Transverse colon (tissue), 4 donors: ENCODE measurements around the gene THBS3. TPM values are rescaled to one million over a fixed set of nuclear protein-coding genes. Genes with fewer than 3 reads are reported as not detected.
A peak's percentile ranks its signal among the peaks of the same experiment; 100 is the strongest.

Experiments used
- DNase-seq: peaks from one replicate; pipeline ENCODE4 v3.0.0-alpha.2; 2019
- H3K27ac ChIP-seq, 4 donors: fragments of 200-600 bp; sonication (generic); 2 replicates each; pipeline ENCODE4 v1.5.1; 2016 to 2018; ENCODE audit warnings: inconsistent platforms in 4 of 4
- H3K27me3 ChIP-seq: fragments of 200-600 bp; sonication (generic); 2 replicates; pipeline ENCODE4 v1.5.1; 2017; ENCODE audit warnings: inconsistent platforms
- H3K36me3 ChIP-seq, 4 donors: fragments of 200-600 bp; sonication (generic); 2 replicates each; pipeline ENCODE4 v1.5.1; 2017 to 2019; ENCODE audit warnings: inconsistent platforms in 4 of 4
- H3K4me1 ChIP-seq, 4 donors: fragments of 200-600 bp; sonication (generic); 2 replicates each; pipeline ENCODE4 v1.5.1; 2017 to 2020; ENCODE audit warnings: inconsistent platforms in 4 of 4
- H3K4me3 ChIP-seq, 4 donors: fragments of 200-600 bp; sonication (generic); 1 replicate in 1 of 4; 2 replicates in 3 of 4; pipeline versions ENCODE4 v1.5.1 to v1.6.1; 2017 to 2019; ENCODE audit warnings: inconsistent platforms in 4 of 4
- H3K9me3 ChIP-seq, 2 donors: fragments of 200-600 bp; sonication (generic); 2 replicates each; pipeline ENCODE4 v1.5.1; 2017 to 2019; ENCODE audit warnings: inconsistent platforms in 2 of 2
- CTCF ChIP-seq, 5 experiments: fragments of 200-600 bp in 3 of 5; fragments of 450-650 bp in 2 of 5; sonication (generic) in 3 of 5; IDR thresholded peaks; 1 replicate in 2 of 5; 2 replicates in 3 of 5; pipeline ENCODE4 v1.5.1; 2016 to 2017; ENCODE audit warnings: antibody characterized with exemption in 5 of 5, inconsistent platforms in 3 of 5, mild to moderate bottlenecking in 2 of 5, moderate library complexity in 1 of 5
- EP300 ChIP-seq: sonication (generic); formaldehyde crosslinking; IDR thresholded peaks from one replicate; pipeline ENCODE4 v1.6.1; 2017; ENCODE audit warnings: antibody characterized with exemption, low read depth
- POLR2A ChIP-seq: fragments of 450-650 bp; IDR thresholded peaks from one replicate; pipeline ENCODE4 v1.6.1; 2016; ENCODE audit warnings: antibody characterized with exemption, mild to moderate bottlenecking, moderate library complexity
- POLR2AphosphoS5 ChIP-seq, 3 donors: sonication (generic); formaldehyde crosslinking; IDR thresholded peaks; one replicate each; pipeline ENCODE4 v1.6.1; 2016; ENCODE audit warnings: antibody characterized with exemption in 3 of 3
- WGBS, 2 donors: methylation state at CpG; one replicate each; pipeline ENCODE4 v1.1.5; 2018; ENCODE audit warnings: low coverage in 1 of 2; 5-methylcytosine and 5-hydroxymethylcytosine counted together
- in situ Hi-C, 4 donors: fragments of 200-750 bp; cut with MboI; loops; one replicate each; pipeline versions ENCODE4 v1.15.0 to v1.15.1; 2017; ENCODE audit warnings: low sequenced_read_pairs in 3 of 4, low pct_ligation_motif_present in 1 of 4, low pct_unique_long_range_greater_than_20kb in 1 of 4
- intact Hi-C: fragments of 100-400 bp; cut with DNase I; formaldehyde crosslinking; loops from one replicate; pipeline ENCODE4 v1.15.1; 2023; ENCODE audit warnings: low total_unique reads
- total RNA-seq, 4 donors: library from RNA; depleted of rRNA; stranded (reverse); fragments of >200 nt; gene quantifications; one replicate each; pipeline ENCODE4 v1.1.0, GENCODE V29; 2016

The THBS3 gene
- total RNA-seq, 4 donors from 2014 or later: 19.2 to 37.8 (median 27.0) TPM

GRCh38 chr1:155174324-155175280 is 33.1 kb downstream of the THBS3 start:
- no peak for TF ChIP-seq EP300
- TF ChIP-seq POLR2A: no peak
- no peak for TF ChIP-seq CTCF (IDR thresholded peaks at IDR 0.05)
- TF ChIP-seq POLR2AphosphoS5 (IDR thresholded peaks at IDR 0.05): no peak
- Histone ChIP-seq H3K27me3 (peaks cover 6% of the 10 kb centered on the region), H3K36me3 (no peaks in the 10 kb centered on the region), H3K9me3 (no peaks in the 10 kb centered on the region), H3K4me3 (peak overlapping the region in 2 of 4 donors; percentile 4 to 91), H3K4me1 (peaks cover 15 to 31% (median 25%) of the 10 kb centered on the region in 4 donors), H3K27ac (peak overlapping the region in 2 of 4 donors; percentile 92 to 95)
- peak; percentile 38 for DNase-seq
- intact Hi-C loops: no loop called here
- WGBS, 2 donors: 0 to 22% methylated on average over 2 to 29 of the region's 35 CpGs
- in situ Hi-C loops: loop anchor here in 1 of 4 donors (25.0 kb wide), 1 partner anchor 262 kb away; no protein-coding TSS in a partner anchor

DNA sequence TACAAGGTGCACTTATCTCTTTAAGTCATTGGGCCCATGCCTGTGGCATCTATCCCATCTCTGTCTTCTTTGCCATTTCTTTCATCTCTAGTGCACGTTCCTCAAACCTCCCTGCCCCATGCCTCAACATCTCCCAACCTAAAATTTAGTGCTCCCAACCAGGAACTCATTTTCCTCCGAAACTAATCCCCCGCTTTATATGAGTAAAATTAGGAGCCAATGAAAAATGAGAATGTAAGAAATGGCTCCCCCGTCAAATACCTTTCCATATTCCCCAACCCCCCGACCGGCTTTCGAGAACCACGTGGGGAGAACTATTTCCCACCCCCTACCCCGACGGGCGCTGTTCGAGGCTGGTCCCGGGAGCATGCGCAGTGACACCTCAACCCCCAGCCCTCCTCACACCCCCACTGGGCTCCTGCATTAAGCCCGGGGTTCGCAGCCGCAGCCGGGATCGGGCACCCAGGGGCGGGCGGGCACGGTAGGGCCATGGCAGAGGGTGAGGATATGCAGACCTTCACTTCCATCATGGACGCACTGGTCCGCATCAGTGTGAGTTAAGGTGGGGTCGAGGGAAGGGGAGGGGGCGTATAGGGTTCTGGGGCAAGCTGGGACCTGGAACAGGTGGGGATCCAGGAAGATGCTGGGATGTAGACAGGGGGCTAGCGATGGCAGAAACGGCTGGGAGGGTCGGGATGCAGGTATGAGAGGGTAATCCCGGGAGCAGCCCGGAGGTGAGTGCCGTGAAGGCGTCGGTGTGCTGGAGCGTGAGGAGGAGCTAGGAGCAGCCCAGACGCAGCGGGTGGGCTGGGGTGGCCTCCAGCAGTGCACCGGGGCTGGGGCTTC is 34.0 kb downstream of the THBS3 start, which contains the start of gene TRIM46:
Gene TRIM46, plus strand, starts transcription at position 372 of the 846 bp plus-strand sequence. Its CDS starts 118 bp downstream, at position 490.
- peak within 1 kb of the TSS; percentile 92 to 95 (median 93) for H3K27ac ChIP-seq
- H3K9me3 ChIP-seq: no peaks in the 10 kb centered on the region
- H3K4me1 ChIP-seq: peaks cover 15 to 31% (median 25%) of the 10 kb centered on the region in 4 donors
- TF ChIP-seq POLR2A (no peak), CTCF (IDR thresholded peaks at IDR 0.05) (peak in 2 of 5 experiments; percentile 6 to 12)
- H3K4me3 ChIP-seq: peak within 1 kb of the TSS; percentile 52 to 91 (median 76)
- no peaks in the 10 kb centered on the region for H3K36me3 ChIP-seq
- intact Hi-C loops: no loop called here
- peaks cover 6% of the 10 kb centered on the region for H3K27me3 ChIP-seq
- in situ Hi-C loops: loop anchor here in 1 of 4 donors (25.0 kb wide), 1 partner anchor 261 kb away; no protein-coding TSS in a partner anchor
- 2 to 5% methylated on average over 12 to 38 of the region's 38 CpGs for WGBS, 2 donors
- peak; percentile 42 for DNase-seq

- Histone ChIP-seq H3K9me3 (no peaks in the 10 kb centered on the region), H3K4me1 (peaks cover 15 to 32% (median 26%) of the 10 kb centered on the region in 4 donors), H3K4me3 (peak within 1 kb of the TSS; percentile 52 to 91 (median 76)), H3K27me3 (peaks cover 6% of the 10 kb centered on the region), H3K36me3 (no peaks in the 10 kb centered on the region), H3K27ac (peak within 1 kb of the TSS; percentile 92 to 95 (median 93))
- peak; percentile 96 for DNase-seq
- in situ Hi-C loops (loop anchor here in 1 of 4 donors (25.0 kb wide), 1 partner anchor 261 kb away; no protein-coding TSS in a partner anchor), intact Hi-C loops (no loop called here)
- peak; percentile 80 for TF ChIP-seq POLR2A
- TF ChIP-seq POLR2AphosphoS5 (IDR thresholded peaks at IDR 0.05): peak; percentile 78 to 90 (median 82)
- peak; percentile 93 to 97 (median 95) for TF ChIP-seq CTCF (IDR thresholded peaks at IDR 0.05)
- no peak for TF ChIP-seq EP300
- WGBS, 2 donors: 1% methylated on average over 47 of the region's 57 CpGs; no CpG with 5 or more reads in 1 of the 2 donors
Measured at GRCh38 chr1:155172732-155173477, 34.8 kb downstream of the THBS3 start, which contains the start of gene KRTCAP2. KRTCAP2 (minus strand) TSS chr1:155173304; CDS start chr1:155173224, 80 bp downstream.
